EL (cell line): ENCODE results near the gene GBF1.

Source experiments
- DNase-seq: peaks from one replicate; pipeline ENCODE4 v3.0.0-alpha.2; 2016

The GBF1 gene

GRCh38 chr10:102352066-102352715 lies 106.9 kb downstream of the GBF1 start:
- peak; percentile 65 for DNase-seq

GRCh38 chr10:102354451-102354850 lies 109.1 kb downstream of the GBF1 start:
- no peak for DNase-seq

- DNase-seq = no peak
Observed at GRCh38 chr10:102358712-102359382, 113.5 kb downstream of the GBF1 start.

- DNase-seq = peak; percentile 66
Observed at GRCh38 chr10:102367441-102367840, 122.1 kb downstream of the GBF1 start.

- peak; percentile 66 for DNase-seq
Observed at GRCh38 chr10:102368077-102368476, 122.7 kb downstream of the GBF1 start.

- DNase-seq = no peak
Observed at GRCh38 chr10:102371295-102371694, 126.0 kb downstream of the GBF1 start.

GRCh38 chr10:102375250-102375649 lies 129.9 kb downstream of the GBF1 start:
- no peak for DNase-seq

GRCh38 chr10:102375867-102376266 lies 130.5 kb downstream of the GBF1 start:
- DNase-seq = no peak

- DNase-seq = no peak
Observed at GRCh38 chr10:102376901-102377300, 131.6 kb downstream of the GBF1 start.

- DNase-seq = no peak
Observed at GRCh38 chr10:102379383-102379782, 134.1 kb downstream of the GBF1 start.

- no peak for DNase-seq
Observed at GRCh38 chr10:102381983-102382382, 136.7 kb downstream of the GBF1 start.

- no peak for DNase-seq
Observed at GRCh38 chr10:102382871-102383270, 137.5 kb downstream of the GBF1 start.

- no peak for DNase-seq
Observed at GRCh38 chr10:102384053-102384452, 138.7 kb downstream of the GBF1 start.

- no peak for DNase-seq
Observed at GRCh38 chr10:102384606-102385429, 139.5 kb downstream of the GBF1 start.

GRCh38 chr10:102389894-102390293 lies 144.6 kb downstream of the GBF1 start:
- DNase-seq = no peak

- DNase-seq = no peak
Observed at GRCh38 chr10:102392306-102392705, 147.0 kb downstream of the GBF1 start.

GRCh38 chr10:102393411-102394078 lies 148.2 kb downstream of the GBF1 start:
- no peak for DNase-seq

- peak; percentile 95 for DNase-seq
Observed at GRCh38 chr10:102394079-102394800, 148.9 kb downstream of the GBF1 start.

- DNase-seq = peak; percentile 52
Observed at GRCh38 chr10:102394801-102395399, 149.6 kb downstream of the GBF1 start.

- peak; percentile 91 for DNase-seq
Observed at GRCh38 chr10:102395400-102396316, 150.3 kb downstream of the GBF1 start, which contains the start of gene NFKB2. Gene NFKB2 (plus strand): TSS chr10:102395705. CDS start chr10:102395960, 255 bp downstream.

- DNase-seq = no peak
Observed at GRCh38 chr10:102396317-102396650, 151.0 kb downstream of the GBF1 start.
